WI38 (cell line): ENCODE data around the gene VKORC1L1.
"Not testable (repeated sequence)": the region's sequence is repeated elsewhere in the genome, so short reads cannot be mapped to it uniquely, and the experiment has no call there.

Experiments used
- H3K4me3 ChIP-seq: 2 replicates; pipeline ENCODE4 v1.5.1; 2011; ENCODE audit warnings: low read depth, mild to moderate bottlenecking, control low read depth, low read length
- CTCF ChIP-seq: IDR thresholded peaks from 2 replicates; pipeline ENCODE4 v1.5.1; 2012; ENCODE audit warnings: low read depth, mild to moderate bottlenecking, control low read depth, low read length

The VKORC1L1 gene

DNA sequence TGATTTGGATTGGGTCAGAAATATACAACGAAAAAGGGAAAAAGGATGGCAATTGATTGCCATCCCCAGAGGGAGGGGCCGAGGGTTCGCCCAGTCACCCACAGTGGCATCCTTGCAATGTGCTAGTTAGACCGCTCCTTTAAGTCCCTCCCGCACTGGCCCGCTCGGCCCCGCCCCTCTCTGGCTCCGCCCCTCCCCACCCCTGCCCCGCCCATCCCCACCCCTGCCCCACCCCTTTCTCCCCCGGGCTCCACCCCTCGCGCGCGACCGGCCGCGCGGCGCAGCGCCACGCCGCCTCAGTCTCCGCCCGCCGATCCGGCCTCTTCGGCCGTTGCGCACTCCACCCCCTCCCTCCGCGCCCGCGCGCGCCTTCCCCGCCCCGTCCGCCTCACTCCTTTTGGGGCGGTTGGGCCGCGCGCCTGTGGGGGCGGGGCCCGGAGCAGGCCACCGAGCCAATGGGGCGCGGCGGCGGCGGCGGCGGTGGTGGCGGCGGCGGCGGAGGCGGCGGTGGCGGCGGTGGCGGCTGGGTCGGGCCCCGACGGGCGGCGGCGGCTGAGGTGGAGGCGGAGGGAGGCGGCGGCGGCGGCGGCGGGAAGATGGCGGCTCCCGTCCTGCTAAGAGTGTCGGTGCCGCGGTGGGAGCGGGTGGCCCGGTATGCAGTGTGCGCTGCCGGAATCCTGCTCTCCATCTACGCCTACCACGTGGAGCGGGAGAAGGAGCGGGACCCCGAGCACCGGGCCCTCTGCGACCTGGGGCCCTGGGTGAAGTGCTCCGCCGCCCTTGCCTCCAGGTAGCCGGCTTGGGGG lies at the start of gene VKORC1L1:
Gene VKORC1L1, plus strand, starts transcription at position 299 of the 806 bp plus-strand sequence. Its CDS starts 298 bp downstream, at position 597.
- H3K4me3 ChIP-seq = peak within 1 kb of the TSS; percentile 75
- no peak for TF ChIP-seq CTCF

- TF ChIP-seq CTCF = no peak
- H3K4me3 ChIP-seq = no peak overlapping the region
Observed at GRCh38 chr7:65827366-65827765, 45.5 kb upstream of the VKORC1L1 start.

DNA sequence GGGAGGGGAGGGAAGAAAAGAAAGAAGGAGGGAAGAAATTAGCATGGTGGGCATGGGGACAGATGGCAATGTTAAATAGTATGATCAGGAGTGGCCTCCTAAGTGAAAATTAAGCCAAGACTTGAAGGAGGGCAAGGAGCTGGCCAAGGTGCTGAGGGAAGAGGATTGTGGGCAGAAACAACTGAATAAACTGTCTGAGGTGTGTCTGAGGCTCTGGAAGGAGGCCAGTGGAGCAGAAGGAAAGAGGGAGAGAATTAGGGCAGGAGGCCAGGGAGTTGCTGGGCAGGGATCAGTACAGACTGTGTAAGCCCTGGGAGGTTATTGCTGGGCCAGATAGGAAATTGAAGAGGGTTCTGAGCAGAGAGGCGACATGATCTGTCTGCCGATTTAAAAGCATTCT lies 40.6 kb upstream of the VKORC1L1 start:
- no peak for TF ChIP-seq CTCF
- H3K4me3 ChIP-seq = no peak overlapping the region

GRCh38 chr7:65836684-65837083 lies 36.2 kb upstream of the VKORC1L1 start:
- not testable (repeated sequence) for H3K4me3 ChIP-seq

DNA sequence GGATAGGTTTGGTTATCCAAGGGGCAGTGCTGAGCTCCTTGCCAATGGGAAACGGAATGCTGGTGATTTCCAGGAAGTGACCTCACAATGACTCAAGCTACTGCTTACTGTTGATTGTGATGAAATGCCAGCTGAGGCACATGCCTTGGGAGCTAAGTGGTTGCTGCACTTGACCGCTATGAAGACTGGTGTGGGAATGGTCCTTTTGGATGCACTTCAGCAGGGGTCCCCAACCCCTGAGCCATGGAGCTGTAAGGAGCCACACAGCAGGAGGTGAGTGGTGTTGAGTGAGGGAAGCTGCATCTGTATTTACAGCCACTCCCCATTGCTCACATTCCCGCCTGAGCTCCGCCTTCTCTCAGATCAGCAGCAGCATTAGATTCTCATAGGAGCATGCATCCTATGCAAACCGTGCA lies 35.3 kb upstream of the VKORC1L1 start:
- H3K4me3 ChIP-seq = not testable (repeated sequence)

- no peak for TF ChIP-seq CTCF
- no peak overlapping the region for H3K4me3 ChIP-seq
Observed at GRCh38 chr7:65839846-65840245, 33.0 kb upstream of the VKORC1L1 start.

DNA sequence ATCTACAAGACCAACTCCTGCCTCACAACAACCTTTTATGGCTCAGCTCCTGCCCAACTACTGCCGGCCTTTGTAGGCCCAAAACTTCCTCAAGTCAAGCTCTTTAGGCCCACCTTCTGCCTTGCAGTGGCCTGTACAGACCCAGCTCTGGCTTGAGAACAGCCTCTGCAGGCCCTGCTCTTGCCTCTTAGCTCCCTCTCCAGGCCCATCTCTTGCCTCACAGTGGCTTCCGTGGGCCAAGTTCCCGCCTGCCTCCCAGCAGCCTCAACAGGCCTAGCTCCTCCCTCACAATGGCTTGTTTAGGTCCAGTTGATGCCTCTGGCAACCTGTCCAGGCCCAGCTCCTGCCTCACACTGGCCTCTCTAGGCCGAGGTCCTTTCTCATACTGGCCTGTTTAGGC lies 32.4 kb upstream of the VKORC1L1 start:
- no peak overlapping the region for H3K4me3 ChIP-seq
- TF ChIP-seq CTCF = no peak

- H3K4me3 ChIP-seq = not testable (repeated sequence)
Observed at GRCh38 chr7:65843616-65844015, 29.3 kb upstream of the VKORC1L1 start.

DNA sequence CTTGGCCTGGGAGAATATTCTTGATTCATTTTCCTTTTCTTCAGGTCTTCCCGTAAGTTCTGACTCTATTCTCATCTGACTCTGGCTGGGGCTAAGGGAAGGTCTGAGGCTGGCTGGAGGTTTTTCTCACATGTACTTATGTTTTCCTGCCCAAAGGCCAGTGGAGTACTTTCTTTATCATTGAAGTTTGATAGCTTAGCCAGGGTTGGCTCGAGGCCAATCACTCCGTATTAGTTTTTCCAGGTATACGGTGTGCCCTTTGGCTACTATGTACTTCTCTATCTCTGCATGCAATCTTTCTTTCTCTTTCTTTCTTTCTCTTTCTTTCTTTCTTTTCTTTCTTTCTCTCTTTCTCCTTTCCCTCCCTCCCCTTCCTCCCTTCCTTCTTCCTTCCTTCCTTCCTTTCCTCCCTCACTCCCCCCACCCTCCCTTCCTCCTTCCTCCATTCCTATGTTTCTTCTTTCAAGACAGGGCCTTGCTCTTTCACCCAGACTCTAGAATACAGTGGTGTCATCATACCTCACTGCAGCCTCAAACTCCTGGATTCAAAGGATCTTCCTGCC lies 26.8 kb upstream of the VKORC1L1 start:
- no peak overlapping the region for H3K4me3 ChIP-seq
- no peak for TF ChIP-seq CTCF

- not testable (repeated sequence) for H3K4me3 ChIP-seq
Observed at GRCh38 chr7:65853426-65853825, 19.4 kb upstream of the VKORC1L1 start.

DNA sequence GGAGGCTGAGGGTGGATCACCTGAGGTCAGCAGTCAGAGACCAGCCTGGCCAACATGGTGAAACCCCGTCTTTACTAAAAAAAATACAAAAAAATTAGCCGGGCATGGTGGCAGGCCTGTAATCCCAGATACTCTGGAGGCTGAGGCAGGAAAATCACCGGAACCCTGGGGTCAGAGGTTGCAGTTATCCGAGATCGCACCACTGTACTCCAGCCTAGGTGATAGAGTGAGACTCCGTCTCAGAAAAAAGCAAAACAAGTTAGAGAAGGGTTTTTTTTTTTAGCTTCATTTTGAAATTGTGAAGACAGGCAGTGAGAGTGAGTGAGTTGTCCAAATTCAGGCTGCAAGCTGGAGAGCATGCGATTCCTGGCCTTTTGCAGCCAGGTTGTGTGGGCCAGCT lies 19.0 kb upstream of the VKORC1L1 start:
- not testable (repeated sequence) for H3K4me3 ChIP-seq

GRCh38 chr7:65857321-65857894 lies 15.5 kb upstream of the VKORC1L1 start:
- not testable (repeated sequence) for H3K4me3 ChIP-seq

DNA sequence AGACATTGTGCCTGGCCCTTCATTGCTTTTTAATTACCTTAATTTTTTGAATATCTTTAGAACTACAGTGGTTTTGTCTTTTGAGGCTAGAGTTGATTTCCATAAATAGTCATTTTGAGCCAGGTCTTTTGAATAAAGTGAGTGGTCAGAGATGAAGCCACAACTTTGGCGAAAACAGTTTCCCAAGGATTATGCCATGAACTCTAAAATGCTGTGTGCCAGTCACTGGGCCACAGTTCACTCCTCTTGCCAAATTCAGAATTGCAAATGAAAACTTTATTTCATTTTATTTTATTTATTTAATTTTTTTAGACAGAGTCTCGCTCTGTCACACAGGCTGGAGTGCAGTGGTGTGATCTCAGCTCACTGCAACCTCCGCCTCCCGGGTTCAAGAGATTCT lies 14.2 kb upstream of the VKORC1L1 start:
- not testable (repeated sequence) for H3K4me3 ChIP-seq
